AG09319 (cell line): ENCODE measurements around the gene ACTG1.
A peak's percentile ranks its signal among the peaks of the same experiment; 100 is the strongest.

ENCODE experiments used
- DNase-seq: peaks from one replicate; pipeline ENCODE4 v3.0.0-alpha.2; 2010; ENCODE audit warnings: low read depth; ENCODE audit errors: extremely low read depth
- TF ChIP-seq, protein P1 (sequence below): IDR thresholded peaks from 2 replicates; pipeline ENCODE4 v1.5.1; 2011; ENCODE audit warnings: low read depth, mild to moderate bottlenecking, inconsistent platforms, low read length, moderate library complexity

ACTG1 gene

GRCh38 chr17:81512562-81513371, at the start of gene ACTG1:
Gene ACTG1 (minus strand): TSS chr17:81512799. CDS start chr17:81512354, 445 bp downstream.
- TF ChIP-seq, protein P1, sequence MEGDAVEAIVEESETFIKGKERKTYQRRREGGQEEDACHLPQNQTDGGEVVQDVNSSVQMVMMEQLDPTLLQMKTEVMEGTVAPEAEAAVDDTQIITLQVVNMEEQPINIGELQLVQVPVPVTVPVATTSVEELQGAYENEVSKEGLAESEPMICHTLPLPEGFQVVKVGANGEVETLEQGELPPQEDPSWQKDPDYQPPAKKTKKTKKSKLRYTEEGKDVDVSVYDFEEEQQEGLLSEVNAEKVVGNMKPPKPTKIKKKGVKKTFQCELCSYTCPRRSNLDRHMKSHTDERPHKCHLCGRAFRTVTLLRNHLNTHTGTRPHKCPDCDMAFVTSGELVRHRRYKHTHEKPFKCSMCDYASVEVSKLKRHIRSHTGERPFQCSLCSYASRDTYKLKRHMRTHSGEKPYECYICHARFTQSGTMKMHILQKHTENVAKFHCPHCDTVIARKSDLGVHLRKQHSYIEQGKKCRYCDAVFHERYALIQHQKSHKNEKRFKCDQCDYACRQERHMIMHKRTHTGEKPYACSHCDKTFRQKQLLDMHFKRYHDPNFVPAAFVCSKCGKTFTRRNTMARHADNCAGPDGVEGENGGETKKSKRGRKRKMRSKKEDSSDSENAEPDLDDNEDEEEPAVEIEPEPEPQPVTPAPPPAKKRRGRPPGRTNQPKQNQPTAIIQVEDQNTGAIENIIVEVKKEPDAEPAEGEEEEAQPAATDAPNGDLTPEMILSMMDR, result no peak
- peak; percentile 87 for DNase-seq

DNA sequence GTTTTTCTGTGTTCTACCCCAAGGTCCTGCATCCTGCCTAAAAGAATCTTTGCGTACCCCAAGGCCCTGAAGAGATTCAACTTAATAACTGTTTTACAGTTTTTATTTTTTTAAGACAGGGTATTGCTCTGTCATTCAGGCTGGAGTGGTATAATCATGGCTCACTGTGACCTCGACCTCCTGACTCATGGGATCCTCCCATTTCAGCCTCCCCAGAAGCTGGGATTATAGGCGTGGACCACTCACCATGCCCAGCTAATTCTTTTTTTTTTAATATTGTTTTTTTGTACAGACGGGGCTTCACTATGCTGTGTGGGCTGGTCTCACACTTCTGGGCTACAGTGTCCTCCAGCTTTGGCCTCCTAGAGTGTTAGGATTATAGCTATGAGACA, 48.9 kb upstream of the ACTG1 start:
- TF ChIP-seq, protein P1, result no peak
- no peak for DNase-seq

DNA sequence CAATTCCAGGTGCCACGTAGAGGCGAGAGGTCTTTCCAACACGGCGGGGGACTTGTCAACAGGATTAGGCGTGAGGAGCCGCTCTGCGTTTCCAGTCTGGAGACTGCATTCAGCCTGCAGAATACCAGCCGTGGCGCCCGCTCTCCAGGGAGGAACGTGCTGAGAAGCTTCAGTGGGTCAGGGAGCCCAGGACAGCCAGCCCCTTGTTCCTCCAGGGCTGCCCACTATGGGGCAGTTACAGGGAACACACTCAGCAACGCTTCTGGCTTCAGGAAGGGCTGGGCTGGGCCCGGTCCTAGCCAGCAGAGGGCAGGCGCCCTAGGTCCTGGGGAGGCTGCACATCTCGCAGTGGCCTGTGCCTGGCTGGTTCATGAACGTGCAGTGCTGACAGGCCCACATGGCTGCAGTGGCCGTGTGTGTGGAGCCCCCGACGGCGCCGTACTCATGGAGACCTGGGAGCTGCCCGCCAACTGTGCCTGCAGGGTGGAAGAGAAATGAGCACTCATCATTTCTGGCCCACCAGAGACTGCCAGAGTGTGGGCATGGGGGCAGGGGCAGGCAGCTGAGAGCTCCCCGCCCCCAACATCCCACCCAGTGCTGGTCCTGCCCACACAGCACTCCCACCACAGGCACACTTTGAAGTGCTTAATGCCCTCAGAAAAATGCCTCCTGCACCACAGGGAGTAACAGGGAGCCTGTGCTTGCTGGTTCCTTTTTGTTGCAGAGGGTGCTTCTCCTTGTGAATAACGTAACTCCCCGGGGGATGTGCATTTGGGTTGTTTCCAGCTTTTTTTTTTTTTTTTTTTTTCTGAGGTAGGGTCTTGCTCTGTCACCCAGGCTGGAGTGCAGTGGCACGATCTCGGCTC, 46.6 kb upstream of the ACTG1 start:
- no peak for DNase-seq
- TF ChIP-seq, protein P1, result no peak; the same call in 1 of the 2 replicates

- DNase-seq, result no peak
- TF ChIP-seq, protein P1, result no peak
Observed at GRCh38 chr17:81558115-81558468, 45.5 kb upstream of the ACTG1 start.

DNA sequence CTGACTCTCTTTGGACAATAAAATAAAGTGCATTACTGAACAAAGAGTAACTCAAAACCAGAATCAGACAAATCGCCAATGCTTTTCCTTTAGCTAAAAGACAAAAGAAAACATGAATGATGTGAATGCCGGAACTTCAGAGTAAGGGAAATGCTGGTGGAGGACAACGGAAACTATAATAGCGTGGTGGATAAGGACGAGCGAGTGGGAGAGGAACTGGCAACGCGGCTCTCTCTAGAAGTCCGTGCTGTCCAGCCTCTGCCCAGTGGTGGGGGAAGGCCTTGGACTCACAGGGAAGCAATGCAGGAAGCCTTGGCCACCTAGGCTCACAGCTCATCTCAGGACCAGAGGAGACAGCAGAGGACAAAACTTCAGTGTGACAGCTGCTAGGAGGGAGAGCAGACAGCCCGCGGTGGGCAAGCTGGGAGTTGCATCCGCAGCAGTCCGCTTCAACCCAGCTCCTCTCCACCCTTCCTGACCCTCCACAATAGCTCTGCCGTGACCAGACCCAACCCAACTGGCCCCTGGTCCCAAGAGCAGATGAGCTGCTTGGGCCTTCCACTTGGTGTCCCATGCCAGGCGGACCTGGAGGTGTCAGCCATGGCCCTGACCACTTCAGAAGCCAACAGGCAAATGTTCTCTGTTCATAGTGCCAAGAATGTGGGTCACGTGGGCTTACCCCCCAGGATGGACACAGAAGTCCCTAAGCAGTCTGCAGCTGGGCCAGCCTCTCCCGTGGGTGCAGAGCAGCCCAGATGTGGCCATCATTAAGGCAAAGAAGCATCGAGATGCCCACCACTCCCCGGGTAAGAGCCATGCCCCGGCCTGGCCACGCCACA, 44.9 kb upstream of the ACTG1 start:
- TF ChIP-seq, protein P1, result no peak
- DNase-seq, result no peak

DNA sequence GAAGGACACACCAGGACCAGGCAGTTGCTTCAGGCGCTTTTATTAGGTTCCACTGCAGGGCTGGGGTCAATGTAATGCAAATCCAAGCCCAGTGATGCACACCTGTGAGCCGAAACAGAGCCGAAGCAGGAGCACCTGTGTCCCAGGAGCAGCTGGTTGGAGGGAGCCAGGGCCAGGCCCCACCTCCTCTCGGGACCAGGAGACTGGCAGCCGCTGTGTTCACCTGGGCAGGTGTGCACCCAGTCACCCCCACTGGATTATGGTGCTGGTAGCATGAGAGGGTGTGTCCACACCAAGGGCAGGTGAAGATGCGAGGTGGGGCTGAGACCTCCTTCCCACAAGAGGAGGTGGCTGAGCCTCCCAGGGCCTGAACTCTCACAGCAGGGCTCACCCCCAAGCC, 44.3 kb upstream of the ACTG1 start:
- no peak for DNase-seq
- TF ChIP-seq, protein P1, result no peak
